Ovary (tissue), 3 donors: Measurements from ENCODE around the gene ELOB.

Experiments
- CTCF ChIP-seq, 3 donors: fragments of 450-650 bp in 2 of 3; fragments of 200-600 bp in 1 of 3; IDR thresholded peaks; one replicate each; pipeline versions ENCODE4 v1.5.1 to v1.8.0; 2016 to 2022; ENCODE audit warnings: antibody characterized with exemption in 3 of 3, mild to moderate bottlenecking in 1 of 3
- EP300 ChIP-seq: sonication (generic); formaldehyde crosslinking; IDR thresholded peaks from one replicate; pipeline ENCODE4 v1.6.1; 2017; ENCODE audit warnings: antibody characterized with exemption
- POLR2A ChIP-seq: fragments of 450-650 bp; IDR thresholded peaks from one replicate; pipeline ENCODE4 v1.6.1; 2017; ENCODE audit warnings: antibody characterized with exemption, mild to moderate bottlenecking, moderate library complexity
- donor health status: DM: no; HTN: no; CAD: no.

GRCh38 chr16:2743007-2743810 lies 33.9 kb downstream of the ELOB start:
- TF ChIP-seq CTCF (IDR thresholded peaks at IDR 0.05) (no peak), POLR2A (no peak), EP300 (no peak)
